HepG2 (cell line): ENCODE data around the gene SERPINI1. TPM values are rescaled to one million over a fixed set of nuclear protein-coding genes. Genes with fewer than 3 reads are reported as not detected.

Experiments used
- GTF3A ChIP-seq: sonication (generic); formaldehyde crosslinking; conservative IDR thresholded peaks from 2 replicates; pipeline ENCODE4 v1.4.0; 2020; ENCODE audit warnings: mild to moderate bottlenecking, missing genetic modification reagents
- MAF1 ChIP-seq: sonication (generic); formaldehyde crosslinking; IDR thresholded peaks from 2 replicates; pipeline ENCODE4 v1.5.0; 2020; ENCODE audit warnings: missing genetic modification reagents, borderline replicate concordance
- MZF1 ChIP-seq: sonication (generic); formaldehyde crosslinking; IDR thresholded peaks from 2 replicates; pipeline ENCODE4 v1.8.1; 2023; ENCODE audit warnings: mild to moderate bottlenecking, missing genetic modification reagents, borderline replicate concordance
- NR2F6 ChIP-seq, 2 experiments: IDR thresholded peaks; 2 replicates each; pipeline ENCODE4 v1.6.1; 2016; ENCODE audit warnings: antibody characterized with exemption in 1 of 2, mild to moderate bottlenecking in 1 of 2
- SALL1 ChIP-seq: sonication (generic); formaldehyde crosslinking; IDR thresholded peaks from 2 replicates; pipeline ENCODE4 v1.8.0; 2022; ENCODE audit warnings: mild to moderate bottlenecking, missing genetic modification reagents
- TBX2 ChIP-seq: sonication (generic); formaldehyde crosslinking; IDR thresholded peaks from 2 replicates; pipeline ENCODE4 v1.5.0; 2020; ENCODE audit warnings: missing genetic modification reagents, mild to moderate bottlenecking, borderline replicate concordance
- TRIM24 ChIP-seq: sonication (generic); formaldehyde crosslinking; IDR thresholded peaks from 2 replicates; pipeline ENCODE4 v1.8.0; 2022; ENCODE audit warnings: mild to moderate bottlenecking, missing genetic modification reagents
- ZFP36L1 ChIP-seq: sonication (generic); formaldehyde crosslinking; IDR thresholded peaks from 2 replicates; pipeline ENCODE4 v1.8.0; 2022; ENCODE audit warnings: mild to moderate bottlenecking, missing genetic modification reagents, moderate library complexity
- ZFP41 ChIP-seq: sonication (generic); formaldehyde crosslinking; IDR thresholded peaks from 2 replicates; pipeline ENCODE4 v1.4.0; 2020; ENCODE audit warnings: mild to moderate bottlenecking, missing genetic modification reagents, borderline replicate concordance
- ZMYM4 ChIP-seq: sonication (generic); formaldehyde crosslinking; IDR thresholded peaks from 2 replicates; pipeline ENCODE4 v1.8.1; 2023; ENCODE audit warnings: mild to moderate bottlenecking, missing genetic modification reagents
- ZNF496 ChIP-seq: sonication (generic); formaldehyde crosslinking; IDR thresholded peaks from 2 replicates; pipeline ENCODE4 v1.8.1; 2023; ENCODE audit warnings: mild to moderate bottlenecking, moderate library complexity, missing genetic modification reagents; ENCODE audit not compliant: insufficient replicate concordance
- ZNF546 ChIP-seq: sonication (generic); formaldehyde crosslinking; conservative IDR thresholded peaks from 2 replicates; pipeline ENCODE4 v1.8.1; 2023; ENCODE audit warnings: mild to moderate bottlenecking, missing genetic modification reagents
- ZNF589 ChIP-seq: sonication (generic); formaldehyde crosslinking; conservative IDR thresholded peaks from 2 replicates; pipeline ENCODE4 v1.8.0; 2022; ENCODE audit warnings: mild to moderate bottlenecking, moderate library complexity, missing genetic modification reagents
- ZNF703 ChIP-seq: sonication (generic); formaldehyde crosslinking; IDR thresholded peaks from 2 replicates; pipeline ENCODE4 v1.5.1; 2020; ENCODE audit warnings: missing genetic modification reagents, mild to moderate bottlenecking, moderate library complexity, borderline replicate concordance
- polyA plus RNA-seq, 8 experiments: library from polyadenylated mRNA; depleted of rRNA in 3 of 8; stranded (reverse) in 7 of 8; unstranded in 1 of 8; fragments of >200 nt; fragmentation: Illumina TruSeq in 4 of 8; extraction: Trizol in 4 of 8; gene quantifications; 2 replicates each; pipeline versions ENCODE4 v1.2.1 to v1.2.3, GENCODE V29; 2011 to 2016; ENCODE audit warnings: low read depth in 4 of 8, missing spikeins in 1 of 8, mixed read lengths in 1 of 8; ENCODE audit not compliant: insufficient read depth in 1 of 8
- total RNA-seq, 5 experiments: library from RNA; depleted of rRNA; stranded (reverse); fragments of >200 nt; fragmentation: Illumina TruSeq; extraction: Trizol; gene quantifications; 2 replicates each; pipeline ENCODE4 v1.2.3, GENCODE V29; 2016; ENCODE audit warnings: low read depth in 1 of 5
- TF ChIP-seq, protein P1 (sequence below): IDR thresholded peaks from 2 replicates; pipeline ENCODE4 v1.6.1; 2018; ENCODE audit warnings: missing genetic modification reagents
- TF ChIP-seq, protein P2 (sequence below): sonication (generic); formaldehyde crosslinking; IDR thresholded peaks from 2 replicates; pipeline ENCODE4 v1.4.0; 2020; ENCODE audit warnings: missing genetic modification reagents
- TF ChIP-seq, protein P3 (sequence below): sonication (generic); formaldehyde crosslinking; conservative IDR thresholded peaks from 2 replicates; pipeline ENCODE4 v1.4.0; 2020; ENCODE audit warnings: missing genetic modification reagents
- TF ChIP-seq, protein P4 (sequence below): sonication (generic); formaldehyde crosslinking; IDR thresholded peaks from 2 replicates; pipeline ENCODE4 v1.8.1; 2023; ENCODE audit warnings: mild to moderate bottlenecking, missing genetic modification reagents
- TF ChIP-seq, protein P5 (sequence below): sonication (generic); formaldehyde crosslinking; IDR thresholded peaks from 2 replicates; pipeline ENCODE4 v1.4.0; 2020; ENCODE audit warnings: missing genetic modification reagents, borderline replicate concordance

Gene SERPINI1
- total and polyA plus RNA-seq, 2 of the 13 experiments (the other 11 are each of a cell fraction or from before 2014, with no cell fraction given) = 14.7 to 58.0 TPM

DNA sequence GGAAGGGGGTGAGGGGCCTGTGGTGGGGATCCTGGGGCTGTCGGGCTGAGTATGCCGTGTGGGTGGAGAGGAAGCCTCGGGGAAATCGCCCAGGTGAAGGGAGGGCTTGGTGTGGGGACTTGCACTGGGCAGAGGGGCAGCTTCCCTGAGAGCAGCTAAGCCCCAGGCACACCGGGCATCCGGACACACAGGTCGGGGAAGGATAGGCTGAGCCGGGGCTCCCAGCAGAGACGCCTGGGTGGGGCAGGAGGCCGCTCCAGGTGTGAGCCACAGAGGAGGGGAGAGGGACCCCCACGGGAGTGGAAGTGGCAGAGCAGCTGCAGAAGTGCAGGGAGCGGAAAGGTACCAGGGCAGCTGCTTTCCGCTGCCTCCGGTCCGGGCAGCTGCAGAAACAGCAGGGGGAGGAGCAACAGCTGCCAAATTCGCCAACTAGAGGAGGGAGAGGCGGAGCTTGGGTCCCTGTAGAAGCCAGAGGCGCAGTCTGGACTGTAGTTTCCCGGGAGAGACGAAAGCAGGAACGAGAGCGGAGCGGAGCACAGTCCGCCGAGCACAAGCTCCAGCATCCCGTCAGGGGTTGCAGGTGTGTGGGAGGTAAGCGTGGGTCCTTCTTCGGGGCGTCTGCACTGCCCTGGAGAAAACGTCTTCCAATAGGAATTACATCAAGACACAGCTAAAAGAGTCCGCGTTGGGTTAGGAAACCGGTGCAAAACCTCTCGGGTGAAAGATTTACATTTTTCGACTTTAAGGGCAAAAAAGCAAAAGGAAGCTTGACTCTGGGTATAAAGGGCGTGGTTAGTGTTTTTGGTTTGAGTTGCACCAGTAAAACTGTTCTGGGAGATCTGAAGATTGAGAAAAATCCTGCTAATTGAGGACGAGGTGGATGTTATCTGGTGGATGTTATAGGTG is at the start of gene SERPINI1 (continued):
- TF ChIP-seq, protein P1, sequence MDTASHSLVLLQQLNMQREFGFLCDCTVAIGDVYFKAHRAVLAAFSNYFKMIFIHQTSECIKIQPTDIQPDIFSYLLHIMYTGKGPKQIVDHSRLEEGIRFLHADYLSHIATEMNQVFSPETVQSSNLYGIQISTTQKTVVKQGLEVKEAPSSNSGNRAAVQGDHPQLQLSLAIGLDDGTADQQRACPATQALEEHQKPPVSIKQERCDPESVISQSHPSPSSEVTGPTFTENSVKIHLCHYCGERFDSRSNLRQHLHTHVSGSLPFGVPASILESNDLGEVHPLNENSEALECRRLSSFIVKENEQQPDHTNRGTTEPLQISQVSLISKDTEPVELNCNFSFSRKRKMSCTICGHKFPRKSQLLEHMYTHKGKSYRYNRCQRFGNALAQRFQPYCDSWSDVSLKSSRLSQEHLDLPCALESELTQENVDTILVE (CRISPR knock-in tag) = peak; percentile 36
- TF ChIP-seq ZNF496 (CRISPR knock-in tag) (no peak), MZF1 (CRISPR knock-in tag) (0 out of 2 replicates have a peak, but pooled peaks have one; percentile 75), TRIM24 (CRISPR knock-in tag) (no peak), ZNF546 (CRISPR knock-in tag) (0 out of 2 replicates have a peak, but pooled peaks have one; percentile 34), ZFP36L1 (CRISPR knock-in tag) (no peak), ZNF589 (0 out of 2 replicates have a peak, but pooled peaks have one; percentile 51), ZFP41 (peak; percentile 51; the same call in 1 of the 2 replicates), ZNF703 (CRISPR knock-in tag) (no peak; the same call in 1 of the 2 replicates), ZMYM4 (CRISPR knock-in tag) (peak; percentile 35; the same call in 1 of the 2 replicates), GTF3A (CRISPR knock-in tag) (no peak), MAF1 (CRISPR knock-in tag) (no peak), TBX2 (no peak), NR2F6 (IDR thresholded peaks at IDR 0.05) (no peak), NR2F6 (CRISPR knock-in tag; IDR thresholded peaks at IDR 0.05) (peak; percentile 17; the same call in 1 of the 2 replicates), SALL1 (CRISPR knock-in tag) (peak; percentile 82)
- TF ChIP-seq, protein P2, sequence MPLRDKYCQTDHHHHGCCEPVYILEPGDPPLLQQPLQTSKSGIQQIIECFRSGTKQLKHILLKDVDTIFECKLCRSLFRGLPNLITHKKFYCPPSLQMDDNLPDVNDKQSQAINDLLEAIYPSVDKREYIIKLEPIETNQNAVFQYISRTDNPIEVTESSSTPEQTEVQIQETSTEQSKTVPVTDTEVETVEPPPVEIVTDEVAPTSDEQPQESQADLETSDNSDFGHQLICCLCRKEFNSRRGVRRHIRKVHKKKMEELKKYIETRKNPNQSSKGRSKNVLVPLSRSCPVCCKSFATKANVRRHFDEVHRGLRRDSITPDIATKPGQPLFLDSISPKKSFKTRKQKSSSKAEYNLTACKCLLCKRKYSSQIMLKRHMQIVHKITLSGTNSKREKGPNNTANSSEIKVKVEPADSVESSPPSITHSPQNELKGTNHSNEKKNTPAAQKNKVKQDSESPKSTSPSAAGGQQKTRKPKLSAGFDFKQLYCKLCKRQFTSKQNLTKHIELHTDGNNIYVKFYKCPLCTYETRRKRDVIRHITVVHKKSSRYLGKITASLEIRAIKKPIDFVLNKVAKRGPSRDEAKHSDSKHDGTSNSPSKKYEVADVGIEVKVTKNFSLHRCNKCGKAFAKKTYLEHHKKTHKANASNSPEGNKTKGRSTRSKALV (CRISPR knock-in tag) = no peak
- TF ChIP-seq, protein P3, sequence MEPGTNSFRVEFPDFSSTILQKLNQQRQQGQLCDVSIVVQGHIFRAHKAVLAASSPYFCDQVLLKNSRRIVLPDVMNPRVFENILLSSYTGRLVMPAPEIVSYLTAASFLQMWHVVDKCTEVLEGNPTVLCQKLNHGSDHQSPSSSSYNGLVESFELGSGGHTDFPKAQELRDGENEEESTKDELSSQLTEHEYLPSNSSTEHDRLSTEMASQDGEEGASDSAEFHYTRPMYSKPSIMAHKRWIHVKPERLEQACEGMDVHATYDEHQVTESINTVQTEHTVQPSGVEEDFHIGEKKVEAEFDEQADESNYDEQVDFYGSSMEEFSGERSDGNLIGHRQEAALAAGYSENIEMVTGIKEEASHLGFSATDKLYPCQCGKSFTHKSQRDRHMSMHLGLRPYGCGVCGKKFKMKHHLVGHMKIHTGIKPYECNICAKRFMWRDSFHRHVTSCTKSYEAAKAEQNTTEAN = no peak
- TF ChIP-seq, protein P4, sequence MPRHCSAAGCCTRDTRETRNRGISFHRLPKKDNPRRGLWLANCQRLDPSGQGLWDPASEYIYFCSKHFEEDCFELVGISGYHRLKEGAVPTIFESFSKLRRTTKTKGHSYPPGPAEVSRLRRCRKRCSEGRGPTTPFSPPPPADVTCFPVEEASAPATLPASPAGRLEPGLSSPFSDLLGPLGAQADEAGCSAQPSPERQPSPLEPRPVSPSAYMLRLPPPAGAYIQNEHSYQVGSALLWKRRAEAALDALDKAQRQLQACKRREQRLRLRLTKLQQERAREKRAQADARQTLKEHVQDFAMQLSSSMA (CRISPR knock-in tag) = 0 out of 2 replicates have a peak, but pooled peaks have one; percentile 44
- TF ChIP-seq, protein P5, sequence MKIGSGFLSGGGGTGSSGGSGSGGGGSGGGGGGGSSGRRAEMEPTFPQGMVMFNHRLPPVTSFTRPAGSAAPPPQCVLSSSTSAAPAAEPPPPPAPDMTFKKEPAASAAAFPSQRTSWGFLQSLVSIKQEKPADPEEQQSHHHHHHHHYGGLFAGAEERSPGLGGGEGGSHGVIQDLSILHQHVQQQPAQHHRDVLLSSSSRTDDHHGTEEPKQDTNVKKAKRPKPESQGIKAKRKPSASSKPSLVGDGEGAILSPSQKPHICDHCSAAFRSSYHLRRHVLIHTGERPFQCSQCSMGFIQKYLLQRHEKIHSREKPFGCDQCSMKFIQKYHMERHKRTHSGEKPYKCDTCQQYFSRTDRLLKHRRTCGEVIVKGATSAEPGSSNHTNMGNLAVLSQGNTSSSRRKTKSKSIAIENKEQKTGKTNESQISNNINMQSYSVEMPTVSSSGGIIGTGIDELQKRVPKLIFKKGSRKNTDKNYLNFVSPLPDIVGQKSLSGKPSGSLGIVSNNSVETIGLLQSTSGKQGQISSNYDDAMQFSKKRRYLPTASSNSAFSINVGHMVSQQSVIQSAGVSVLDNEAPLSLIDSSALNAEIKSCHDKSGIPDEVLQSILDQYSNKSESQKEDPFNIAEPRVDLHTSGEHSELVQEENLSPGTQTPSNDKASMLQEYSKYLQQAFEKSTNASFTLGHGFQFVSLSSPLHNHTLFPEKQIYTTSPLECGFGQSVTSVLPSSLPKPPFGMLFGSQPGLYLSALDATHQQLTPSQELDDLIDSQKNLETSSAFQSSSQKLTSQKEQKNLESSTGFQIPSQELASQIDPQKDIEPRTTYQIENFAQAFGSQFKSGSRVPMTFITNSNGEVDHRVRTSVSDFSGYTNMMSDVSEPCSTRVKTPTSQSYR = no peak; the same call in 1 of the 2 replicates
